H9 (cell line): ENCODE measurements around the gene PCARE. TPM values are rescaled to one million over a fixed set of nuclear protein-coding genes. Genes with fewer than 3 reads are reported as not detected.

ENCODE experiments used
- DNase-seq: peaks from one replicate; pipeline ENCODE4 v3.0.0-alpha.2; 2017
- H2AFZ ChIP-seq: one replicate; pipeline ENCODE4 v1.6.1; 2013; ENCODE audit warnings: mild to moderate bottlenecking, low read length, control low read depth, moderate library complexity
- H2AK5ac ChIP-seq: 2 replicates; pipeline ENCODE4 v1.6.1; 2013; ENCODE audit warnings: low read length, control low read depth, mixed read lengths; ENCODE audit not compliant: insufficient read length
- H2BK120ac ChIP-seq: one replicate; pipeline ENCODE4 v1.6.1; 2013; ENCODE audit warnings: low read depth, mild to moderate bottlenecking, low read length, control low read depth, inconsistent platforms; ENCODE audit not compliant: poor library complexity, severe bottlenecking
- H2BK12ac ChIP-seq: 2 replicates; pipeline ENCODE4 v1.6.1; 2013; ENCODE audit warnings: low read length, control low read depth, mixed read lengths, low read depth; ENCODE audit not compliant: insufficient read length
- H2BK15ac ChIP-seq: 2 replicates; pipeline ENCODE4 v1.6.1; 2013; ENCODE audit warnings: low read depth, low read length, control low read depth
- H2BK20ac ChIP-seq: one replicate; pipeline ENCODE4 v1.6.1; 2013; ENCODE audit warnings: low read depth, mild to moderate bottlenecking, low read length, control low read depth, inconsistent platforms; ENCODE audit not compliant: poor library complexity, severe bottlenecking
- H2BK5ac ChIP-seq: 2 replicates; pipeline ENCODE4 v1.6.1; 2013; ENCODE audit warnings: low read length, control low read depth, mixed read lengths; ENCODE audit not compliant: insufficient read length
- H3K14ac ChIP-seq: 2 replicates; pipeline ENCODE4 v1.6.1; 2013; ENCODE audit warnings: low read length, control low read depth; ENCODE audit not compliant: insufficient read depth
- H3K18ac ChIP-seq: 2 replicates; pipeline ENCODE4 v1.6.1; 2013; ENCODE audit warnings: low read depth, mild to moderate bottlenecking, mixed read lengths, low read length, control low read depth; ENCODE audit not compliant: insufficient read length
- H3K23ac ChIP-seq: 2 replicates; pipeline ENCODE4 v1.6.1; 2013; ENCODE audit warnings: low read length, control low read depth, mixed read lengths, low read depth; ENCODE audit not compliant: insufficient read length
- H3K23me2 ChIP-seq: 2 replicates; pipeline ENCODE4 v1.6.1; 2013; ENCODE audit warnings: low read depth, mild to moderate bottlenecking, mixed read lengths, low read length, control low read depth; ENCODE audit not compliant: insufficient read length, poor library complexity, severe bottlenecking
- H3K27ac ChIP-seq: 2 replicates; pipeline ENCODE4 v1.5.1; 2013; ENCODE audit warnings: low read length, control low read depth, mixed read lengths, low read depth; ENCODE audit not compliant: insufficient read length
- H3K27me3 ChIP-seq: 2 replicates; pipeline ENCODE4 v1.6.1; 2013; ENCODE audit warnings: low read length, control low read depth, inconsistent platforms; ENCODE audit not compliant: insufficient read depth
- H3K4ac ChIP-seq: 2 replicates; pipeline ENCODE4 v1.6.1; 2013; ENCODE audit warnings: low read depth, mild to moderate bottlenecking, control low read depth, inconsistent platforms, low read length, moderate library complexity
- H3K4me1 ChIP-seq: 2 replicates; pipeline ENCODE4 v1.6.1; 2013; ENCODE audit warnings: low read length, control low read depth, inconsistent platforms; ENCODE audit not compliant: insufficient read depth
- H3K4me2 ChIP-seq: 2 replicates; pipeline ENCODE4 v1.6.1; 2013; ENCODE audit warnings: low read length, control low read depth, mixed read lengths; ENCODE audit not compliant: insufficient read length, insufficient read depth
- H3K56ac ChIP-seq: 2 replicates; pipeline ENCODE4 v1.6.1; 2013; ENCODE audit warnings: low read depth, mild to moderate bottlenecking, mixed read lengths, low read length, control low read depth; ENCODE audit not compliant: insufficient read length
- H3K79me1 ChIP-seq: 2 replicates; pipeline ENCODE4 v1.6.1; 2013; ENCODE audit warnings: low read depth, mild to moderate bottlenecking, moderate library complexity, low read length, control low read depth, inconsistent platforms; ENCODE audit not compliant: insufficient read depth, poor library complexity, severe bottlenecking
- H3K79me2 ChIP-seq: 2 replicates; pipeline ENCODE4 v1.6.1; 2013; ENCODE audit warnings: low read length, control low read depth, inconsistent platforms; ENCODE audit not compliant: insufficient read depth
- H3K9ac ChIP-seq: 2 replicates; pipeline ENCODE4 v1.6.1; 2013; ENCODE audit warnings: low read length, control low read depth, mixed read lengths; ENCODE audit not compliant: insufficient read length; ENCODE audit errors: extremely low read depth
- H3K9me3 ChIP-seq: one replicate; pipeline ENCODE4 v1.6.1; 2013; ENCODE audit warnings: low read depth, low read length, inconsistent platforms; ENCODE audit not compliant: control insufficient read depth
- H3T11ph ChIP-seq: one replicate; pipeline ENCODE4 v1.6.1; 2013; ENCODE audit warnings: mild to moderate bottlenecking, low read length, control low read depth, inconsistent platforms
- H4K20me1 ChIP-seq: one replicate; pipeline ENCODE4 v1.6.1; 2013; ENCODE audit not compliant: control insufficient read depth, insufficient read length, insufficient read depth
- H4K5ac ChIP-seq: 2 replicates; pipeline ENCODE4 v1.6.1; 2013; ENCODE audit warnings: low read depth, mild to moderate bottlenecking, mixed read lengths, low read length, control low read depth; ENCODE audit not compliant: insufficient read length
- H4K8ac ChIP-seq: replicated peaks from 2 replicates; pipeline ENCODE4 v1.6.1; 2013; ENCODE audit warnings: low read length, control low read depth, mixed read lengths, low read depth; ENCODE audit not compliant: insufficient read length
- H4K91ac ChIP-seq: 2 replicates; pipeline ENCODE4 v1.6.1; 2013; ENCODE audit warnings: low read depth, mild to moderate bottlenecking, moderate library complexity, mixed read lengths, low read length, control low read depth; ENCODE audit not compliant: insufficient read length
- H3K27ac Mint-ChIP-seq, 3 experiments: 2 replicates in 2 of 3; 3 replicates in 1 of 3; pipeline ENCODE4 v1.8.0; 2020 to 2021; ENCODE audit warnings: mixed read lengths in 3 of 3, mild to moderate bottlenecking in 1 of 3, moderate library complexity in 1 of 3
- H3K27me3 Mint-ChIP-seq: 2 replicates; pipeline ENCODE4 v1.8.0; 2021; ENCODE audit warnings: low read depth, mild to moderate bottlenecking, moderate library complexity, mixed read lengths
- H3K36me3 Mint-ChIP-seq, 3 experiments: 2 replicates in 2 of 3; 3 replicates in 1 of 3; pipeline ENCODE4 v1.8.0; 2020 to 2021; ENCODE audit warnings: low read depth in 3 of 3, mixed read lengths in 3 of 3; ENCODE audit not compliant: insufficient read depth in 1 of 3
- H3K4me1 Mint-ChIP-seq, 2 experiments: 2 replicates each; pipeline ENCODE4 v1.8.0; 2020; ENCODE audit warnings: mixed read lengths in 2 of 2
- H3K4me3 Mint-ChIP-seq, 2 experiments: 2 replicates in 1 of 2; 3 replicates in 1 of 2; pipeline ENCODE4 v1.8.0; 2020 to 2021; ENCODE audit warnings: mild to moderate bottlenecking in 2 of 2, mixed read lengths in 2 of 2, moderate library complexity in 1 of 2
- H3K9me3 Mint-ChIP-seq, 2 experiments: 2 replicates in 1 of 2; 3 replicates in 1 of 2; pipeline ENCODE4 v1.8.0; 2020; ENCODE audit warnings: mild to moderate bottlenecking in 2 of 2, mixed read lengths in 2 of 2, moderate library complexity in 1 of 2
- CTCF ChIP-seq: fragments of 200-600 bp; sonication (generic); conservative IDR thresholded peaks from 3 replicates; pipeline ENCODE4 v1.8.0; 2021; ENCODE audit warnings: antibody characterized with exemption, mild to moderate bottlenecking
- WGBS: extraction: QIAGEN DNeasy Blood & Tissue Kit; methylation state at CpG from one replicate; pipeline ENCODE4 v1.1.7; 2013; ENCODE audit warnings: missing lambda C conversion rate, low lambda C conversion rate, mixed read lengths; ENCODE audit not compliant: insufficient read length; ENCODE audit errors: extremely low coverage; 5-methylcytosine and 5-hydroxymethylcytosine counted together
- total RNA-seq: library from RNA; stranded (reverse); gene quantifications from 2 replicates; pipeline ENCODE4 v1.2.1, GENCODE V29; 2021

Gene PCARE
- total RNA-seq, 1 experiment from 2014 or later, result not detected

GRCh38 chr2:29063646-29064345, 10.5 kb downstream of the PCARE start:
- no peak overlapping the region for H2AK5ac ChIP-seq
- Mint-ChIP-seq H3K27me3 (no peaks in the 10 kb centered on the region; the same call in none of the 2 replicates), H3K4me1 (peaks cover 16 to 22% of the 10 kb centered on the region in 2 experiments), H3K36me3 (no peaks in the 10 kb centered on the region), H3K27ac (peak overlapping the region in 1 of 3 experiments; percentile 50; a peak in 1 of 7 replicates), H3K4me3 (no peak overlapping the region), H3K9me3 (no peaks in the 10 kb centered on the region)
- no peak overlapping the region for H4K8ac ChIP-seq
- H3K4me2 ChIP-seq, result no peak overlapping the region
- no peak overlapping the region for H4K5ac ChIP-seq
- no peak for TF ChIP-seq CTCF
- H2BK120ac ChIP-seq, result no peak overlapping the region
- H2BK12ac ChIP-seq, result no peak overlapping the region
- no peak overlapping the region for H3K56ac ChIP-seq
- H4K91ac ChIP-seq, result no peak overlapping the region
- WGBS, result no CpG with 5 or more reads among the region's 20 CpGs
- H3K23me2 ChIP-seq, result no peaks in the 10 kb centered on the region
- H3K79me2 ChIP-seq, result no peaks in the 10 kb centered on the region
- no peak overlapping the region for H3K9ac ChIP-seq
- no peaks in the 10 kb centered on the region for H4K20me1 ChIP-seq
- H3K18ac ChIP-seq, result no peak overlapping the region
- no peak overlapping the region for H2BK15ac ChIP-seq
- H2AFZ ChIP-seq, result no peak overlapping the region
- no peaks in the 10 kb centered on the region for H3K4me1 ChIP-seq
- H3K79me1 ChIP-seq, result no peaks in the 10 kb centered on the region
- H3K9me3 ChIP-seq, result no peaks in the 10 kb centered on the region
- H3K23ac ChIP-seq, result no peak overlapping the region
- no peaks in the 10 kb centered on the region for H3K27me3 ChIP-seq
- no peak overlapping the region for H3T11ph ChIP-seq
- no peak overlapping the region for H3K14ac ChIP-seq
- no peak overlapping the region for H2BK20ac ChIP-seq
- no peak overlapping the region for H2BK5ac ChIP-seq
- DNase-seq, result no peak
- no peak overlapping the region for H3K27ac ChIP-seq
- H3K4ac ChIP-seq, result no peak overlapping the region
